GM21360 (cell line): ENCODE data around the gene NOTCH4.
"Not testable (repeated sequence)": the region's sequence is repeated elsewhere in the genome, so short reads cannot be mapped to it uniquely, and the experiment has no call there.

Experiments
- ATAC-seq: cut with Tn5 transposase; IDR thresholded peaks from one replicate; pipeline ENCODE4 v1.9.1; 2021; ENCODE audit warnings: mild to moderate bottlenecking, moderate library complexity; ENCODE audit not compliant: unreplicated experiment

NOTCH4 gene

GRCh38 chr6:32218167-32218566 is 5.7 kb downstream of the NOTCH4 start:
- ATAC-seq, result no peak

GRCh38 chr6:32216998-32217397 is 6.9 kb downstream of the NOTCH4 start:
- no peak for ATAC-seq

- ATAC-seq, result no peak
Measured at GRCh38 chr6:32216285-32216684, 7.6 kb downstream of the NOTCH4 start.

GRCh38 chr6:32215617-32216016 is 8.2 kb downstream of the NOTCH4 start:
- ATAC-seq, result no peak

GRCh38 chr6:32214126-32214525 is 9.7 kb downstream of the NOTCH4 start:
- no peak for ATAC-seq

GRCh38 chr6:32213649-32214048 is 10.2 kb downstream of the NOTCH4 start:
- no peak for ATAC-seq

- no peak for ATAC-seq
Measured at GRCh38 chr6:32212076-32212760, 11.6 kb downstream of the NOTCH4 start.

- ATAC-seq, result not testable (repeated sequence)
Measured at GRCh38 chr6:32211432-32211831, 12.4 kb downstream of the NOTCH4 start.

- no peak for ATAC-seq
Measured at GRCh38 chr6:32210191-32210601, 13.7 kb downstream of the NOTCH4 start.

- ATAC-seq, result no peak
Measured at GRCh38 chr6:32208996-32209395, 14.9 kb downstream of the NOTCH4 start.

GRCh38 chr6:32204268-32204715 is 19.6 kb downstream of the NOTCH4 start:
- no peak for ATAC-seq

GRCh38 chr6:32203426-32204267 is 20.2 kb downstream of the NOTCH4 start:
- no peak for ATAC-seq

GRCh38 chr6:32202186-32202585 is 21.7 kb downstream of the NOTCH4 start:
- no peak for ATAC-seq

- ATAC-seq, result no peak
Measured at GRCh38 chr6:32200711-32201475, 23.0 kb downstream of the NOTCH4 start.

- ATAC-seq, result no peak
Measured at GRCh38 chr6:32198866-32199265, 25.0 kb downstream of the NOTCH4 start.

GRCh38 chr6:32198345-32198696 is 25.5 kb downstream of the NOTCH4 start:
- no peak for ATAC-seq

GRCh38 chr6:32196682-32197616 is 26.9 kb downstream of the NOTCH4 start:
- ATAC-seq, result no peak

GRCh38 chr6:32195902-32196681 is 27.8 kb downstream of the NOTCH4 start:
- peak; percentile 65 for ATAC-seq

GRCh38 chr6:32195652-32195901 is 28.3 kb downstream of the NOTCH4 start:
- peak; percentile 66 for ATAC-seq
